ENCODE results near the gene TXNDC2.

- TF ChIP-seq EZH2 (optimal IDR thresholded peaks at IDR 0.05; ENCODE audit: low read depth, low read length) (no peak), CTCF (IDR thresholded peaks at IDR 0.05; ENCODE audit: low read length) (no peak)
These were observed 30.7 kb upstream of the TXNDC2 start for GRCh38 chr18:9854801-9855676.
